T-cell (primary cell): Measurements from ENCODE around the gene PIK3CA. TPM values are rescaled to one million over a fixed set of nuclear protein-coding genes. Genes with fewer than 3 reads are reported as not detected.

Experiments
- ATAC-seq, 4 experiments: fragments of 200-7000 bp in 3 of 4; fragments of 150-1000 bp in 1 of 4; cut with Tn5 transposase; replicated peaks in 1 of 4; 1 replicate in 3 of 4; 2 replicates in 1 of 4; pipeline ENCODE4 v1.10.0; 2021; ENCODE audit warnings: moderate library complexity in 3 of 4, mild to moderate bottlenecking in 2 of 4, moderate number of reproducible peaks in 1 of 4
- CTCF ChIA-PET, 2 donors: fragments of 300-600 bp; sonication (Branson Sonifier 250); formaldehyde crosslinking; loops; one replicate each; lab custom pipeline; 2022; ENCODE audit warnings: antibody characterized with exemption in 2 of 2; lab: Charles Lee
- POLR2A ChIA-PET, 2 donors: fragments of 300-600 bp; sonication (Branson Sonifier 250); formaldehyde crosslinking; loops; one replicate each; lab custom pipeline; 2022; ENCODE audit warnings: antibody characterized with exemption in 2 of 2; lab: Charles Lee
- DNase-seq, 35 experiments: peaks; one replicate each; pipeline versions ENCODE4 v3.0.0 to v3.0.0-alpha.2; 2013 to 2023
- H3K27ac ChIP-seq: one replicate; pipeline ENCODE4 v1.5.1; 2013; ENCODE audit warnings: low read length
- H3K27me3 ChIP-seq, 2 experiments: replicated peaks in 1 of 2; 1 replicate in 1 of 2; 2 replicates in 1 of 2; pipeline versions ENCODE4 v1.6.1 to v1.7.0; 2013; ENCODE audit warnings: low read length in 1 of 2, mixed read lengths in 1 of 2; ENCODE audit not compliant: control insufficient read depth in 2 of 2, insufficient read depth in 2 of 2; ENCODE audit errors: extremely low read depth in 1 of 2
- H3K36me3 ChIP-seq, 2 donors: 1 replicate in 1 of 2; 2 replicates in 1 of 2; pipeline versions ENCODE4 v1.6.1 to v1.7.0; 2013; ENCODE audit warnings: low read length in 1 of 2; ENCODE audit not compliant: control insufficient read depth in 2 of 2, insufficient read depth in 1 of 2; ENCODE audit errors: extremely low read depth in 1 of 2
- H3K4me1 ChIP-seq, 2 experiments: 1 replicate in 1 of 2; 2 replicates in 1 of 2; pipeline versions ENCODE4 v1.6.1 to v1.7.0; 2013; ENCODE audit warnings: low read length in 2 of 2, mixed read lengths in 1 of 2; ENCODE audit not compliant: insufficient read depth in 2 of 2, control insufficient read depth in 1 of 2; ENCODE audit errors: extremely low read depth in 1 of 2
- H3K4me3 ChIP-seq, 2 donors: 1 replicate in 1 of 2; 2 replicates in 1 of 2; pipeline versions ENCODE4 v1.5.1 to v1.7.0; 2013; ENCODE audit warnings: mild to moderate bottlenecking in 2 of 2, low read length in 1 of 2, moderate library complexity in 1 of 2; ENCODE audit not compliant: control insufficient read depth in 1 of 2; ENCODE audit errors: extremely low read depth in 1 of 2
- H3K9me3 ChIP-seq: 2 replicates; pipeline ENCODE4 v1.7.0; 2013
- H3K27ac Mint-ChIP-seq, 2 donors: one replicate each; pipeline ENCODE4 v1.8.0; 2020 to 2021; ENCODE audit warnings: mild to moderate bottlenecking in 2 of 2, mixed read lengths in 2 of 2
- H3K27me3 Mint-ChIP-seq, 2 donors: one replicate each; pipeline ENCODE4 v1.8.0; 2021 to 2022; ENCODE audit warnings: mixed read lengths in 2 of 2
- H3K36me3 Mint-ChIP-seq: one replicate; pipeline ENCODE4 v1.8.0; 2021; ENCODE audit warnings: mixed read lengths
- H3K4me1 Mint-ChIP-seq, 3 donors: one replicate each; pipeline ENCODE4 v1.8.0; 2020 to 2022; ENCODE audit warnings: mixed read lengths in 3 of 3, mild to moderate bottlenecking in 1 of 3
- H3K4me3 Mint-ChIP-seq, 3 donors: one replicate each; pipeline ENCODE4 v1.8.0; 2020 to 2022; ENCODE audit warnings: mild to moderate bottlenecking in 3 of 3, mixed read lengths in 3 of 3, moderate library complexity in 3 of 3
- H3K9me3 Mint-ChIP-seq, 3 donors: one replicate each; pipeline ENCODE4 v1.8.0; 2020 to 2022; ENCODE audit warnings: mixed read lengths in 3 of 3
- WGBS: methylation state at CpG from one replicate; pipeline ENCODE4 v1.1.5; 2013; ENCODE audit warnings: missing lambda C conversion rate; ENCODE audit not compliant: insufficient coverage; 5-methylcytosine and 5-hydroxymethylcytosine counted together
- total RNA-seq, 35 experiments: library from RNA in 6 of 35; stranded (reverse) in 6 of 35; fragments of 120-200 nt in 1 of 35; gene quantifications; one replicate each; pipeline versions ENCODE4 v1.2.1 to v1.2.4 and lab custom pipeline; 2013 to 2026

Gene PIK3CA
- total RNA-seq: 10 to 100 TPM; 33.8 to 43.5 (median 34.8) TPM
- 48.3 TPM for total RNA-seq (2013)
- total RNA-seq (lab: John Stamatoyannopoulos, UW): 48.3 to 192 (median 138) reads per million in 29 experiments

- Histone ChIP-seq H3K27me3 (no peaks in the 10 kb centered on the region), H3K4me3 (peak within 1 kb of the TSS; percentile 81 to 98), H3K27ac (peak within 1 kb of the TSS; percentile 85), H3K9me3 (no peaks in the 10 kb centered on the region), H3K4me1 (peaks cover 6 to 30% of the 10 kb centered on the region in 2 experiments), H3K36me3 (no peaks in the 10 kb centered on the region)
- WGBS: under 1% methylated on average over 53 of the region's 67 CpGs
- ChIA-PET POLR2A (interaction anchor here (0.6 to 1.4 kb wide), 12 partner anchors 9 to 1547 kb away, joined by 3 to 10 read pairs (median 4); no protein-coding TSS in a partner anchor), CTCF (interaction anchor here (0.6 to 1.7 kb wide), 10 partner anchors 10 to 457 kb away, joined by 3 to 7 read pairs (median 4); partner anchors contain the start of genes NDUFB5 (in 1 of the 2) and ZNF639 (in 1 of the 2))
- peaks cover 40 to 42% (median 41%) of the 10 kb centered on the region in 3 donors for H3K4me1 Mint-ChIP-seq
- H3K36me3 Mint-ChIP-seq: no peaks in the 10 kb centered on the region
- peak within 1 kb of the TSS; percentile 96 to 99 for H3K27ac Mint-ChIP-seq
- DNase-seq: peak; percentile 79 to 98 (median 96)
- peak within 1 kb of the TSS in 2 of 3 donors; percentile 95 to 99 for H3K4me3 Mint-ChIP-seq
- no peaks in the 10 kb centered on the region for H3K9me3 Mint-ChIP-seq
- no peaks in the 10 kb centered on the region for H3K27me3 Mint-ChIP-seq
- ATAC-seq: peak; percentile 73 to 81 (median 76)
Observed at GRCh38 chr3:179147873-179148615, at the start of gene PIK3CA. TSS of gene PIK3CA (plus strand) at chr3:179148357. CDS start at chr3:179198826, 50,469 bp downstream.

- H3K4me1 ChIP-seq: no peaks in the 10 kb centered on the region
- H3K36me3 ChIP-seq: no peaks in the 10 kb centered on the region
- H3K27me3 ChIP-seq: peaks cover 0 to 3% of the 10 kb centered on the region in 2 experiments
- Mint-ChIP-seq H3K27me3 (no peaks in the 10 kb centered on the region), H3K9me3 (no peaks in the 10 kb centered on the region), H3K27ac (no peak overlapping the region), H3K4me3 (no peak overlapping the region), H3K4me1 (no peaks in the 10 kb centered on the region), H3K36me3 (no peaks in the 10 kb centered on the region)
- ChIA-PET POLR2A (interaction anchor here in 1 of 2 donors (0.5 kb wide), 1 partner anchor 75 kb away, joined by 9 read pairs; no protein-coding TSS in a partner anchor), CTCF (interaction anchor here (0.7 to 1.3 kb wide), 8 partner anchors 8 to 223 kb away, joined by 3 to 5 read pairs (median 4); no protein-coding TSS in a partner anchor)
- no peak for DNase-seq
- H3K4me3 ChIP-seq: no peak overlapping the region
- H3K9me3 ChIP-seq: no peaks in the 10 kb centered on the region
- WGBS: 79% methylated on average over 4 of the region's 7 CpGs
- no peak for ATAC-seq
- H3K27ac ChIP-seq: no peak overlapping the region
Observed at GRCh38 chr3:179098388-179099077, 49.6 kb upstream of the PIK3CA start.

DNA sequence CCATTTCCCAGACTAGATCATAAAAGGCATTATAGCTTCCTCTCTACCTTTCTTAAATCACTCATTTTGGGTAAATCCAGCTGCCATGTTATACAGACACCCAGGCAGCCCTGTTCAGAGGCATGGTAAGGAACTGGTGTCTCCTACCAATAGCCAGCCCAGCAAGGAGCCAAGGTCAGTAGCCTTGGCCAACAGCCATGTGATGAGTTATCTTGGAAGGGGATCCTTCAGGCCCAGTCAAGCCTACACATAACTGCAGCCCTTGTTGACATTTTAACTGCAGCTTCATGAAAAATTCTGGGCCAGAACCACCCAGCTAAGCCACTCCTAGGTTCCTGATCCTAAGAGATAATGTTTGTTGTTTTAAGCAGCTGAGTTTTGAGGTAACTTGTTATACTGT lies 47.5 kb upstream of the PIK3CA start:
- Mint-ChIP-seq H3K27me3 (no peaks in the 10 kb centered on the region), H3K27ac (no peak overlapping the region), H3K4me1 (peaks cover 0 to 1% (median 0%) of the 10 kb centered on the region in 3 donors), H3K4me3 (no peak overlapping the region), H3K9me3 (no peaks in the 10 kb centered on the region), H3K36me3 (no peaks in the 10 kb centered on the region)
- Histone ChIP-seq H3K36me3 (no peaks in the 10 kb centered on the region), H3K27me3 (peaks cover 0 to 3% of the 10 kb centered on the region in 2 experiments), H3K9me3 (no peaks in the 10 kb centered on the region), H3K4me1 (no peaks in the 10 kb centered on the region), H3K4me3 (no peak overlapping the region), H3K27ac (no peak overlapping the region)
- POLR2A ChIA-PET: interaction anchor here in 1 of 2 donors (0.6 kb wide), 1 partner anchor 211 kb away, joined by 5 read pairs; no protein-coding TSS in a partner anchor
- ATAC-seq: no peak
- CTCF ChIA-PET: interaction anchor here (0.6 to 1.1 kb wide), 6 partner anchors 84 to 1630 kb away, joined by 3 to 6 read pairs (median 4); no protein-coding TSS in a partner anchor
- no peak for DNase-seq

DNA sequence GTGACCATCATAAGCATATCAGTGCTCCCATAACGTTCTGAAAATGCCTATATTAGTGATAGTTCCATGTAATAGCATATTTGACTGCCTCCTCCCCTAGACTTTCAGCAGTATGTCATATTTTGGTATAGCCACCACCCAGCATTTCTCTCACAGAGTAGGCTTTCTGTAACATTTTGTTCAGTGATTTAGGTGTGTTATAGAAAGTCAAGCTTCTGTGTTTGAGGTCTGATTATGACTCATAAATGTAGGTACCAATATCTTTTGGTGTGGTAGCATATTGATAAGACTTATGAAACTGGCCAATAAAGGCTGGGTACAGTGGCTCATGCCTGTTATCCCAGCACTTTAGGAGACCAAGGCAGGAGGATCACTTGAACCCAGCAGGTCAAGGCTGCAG lies 42.3 kb upstream of the PIK3CA start:
- Histone ChIP-seq H3K27me3 (no peaks in the 10 kb centered on the region), H3K4me3 (no peak overlapping the region), H3K36me3 (no peaks in the 10 kb centered on the region), H3K27ac (no peak overlapping the region), H3K4me1 (no peaks in the 10 kb centered on the region), H3K9me3 (no peaks in the 10 kb centered on the region)
- ATAC-seq: no peak
- DNase-seq: no peak
- POLR2A ChIA-PET: no interaction called here
- CTCF ChIA-PET: interaction anchor here (0.7 to 1.3 kb wide), 8 partner anchors 19 to 210 kb away, joined by 3 to 13 read pairs (median 3); no protein-coding TSS in a partner anchor
- H3K4me1 Mint-ChIP-seq: peaks cover 0 to 1% (median 0%) of the 10 kb centered on the region in 3 donors
- no CpG with 5 or more reads among the region's 1 CpG for WGBS
- peaks cover 0 to 2% of the 10 kb centered on the region in 2 donors for H3K27me3 Mint-ChIP-seq
- H3K27ac Mint-ChIP-seq: no peak overlapping the region
- no peaks in the 10 kb centered on the region for H3K36me3 Mint-ChIP-seq
- H3K4me3 Mint-ChIP-seq: no peak overlapping the region
- H3K9me3 Mint-ChIP-seq: peaks cover 0 to 4% (median 0%) of the 10 kb centered on the region in 3 donors

DNA sequence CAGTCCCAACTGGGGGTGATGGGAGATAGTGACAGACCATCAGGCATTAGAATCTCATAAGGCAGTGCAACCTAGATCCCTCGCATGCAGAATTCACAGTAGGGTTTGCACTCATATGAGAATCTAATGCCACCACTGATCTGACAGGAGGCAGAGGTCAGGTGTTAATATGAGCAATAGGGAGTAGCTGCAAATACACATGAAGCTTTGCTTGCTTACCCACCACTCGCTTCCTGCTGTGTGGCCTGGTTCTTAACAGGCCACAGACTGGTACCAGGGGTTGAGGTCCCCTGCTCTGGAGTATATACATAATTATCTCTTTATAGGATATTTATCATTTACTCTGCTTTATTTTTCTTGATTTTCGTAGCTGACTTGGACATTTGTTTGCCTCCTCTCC lies 40.5 kb upstream of the PIK3CA start:
- H3K4me1 Mint-ChIP-seq: peaks cover 0 to 1% (median 0%) of the 10 kb centered on the region in 3 donors
- peaks cover 0 to 4% (median 0%) of the 10 kb centered on the region in 3 donors for H3K9me3 Mint-ChIP-seq
- Histone ChIP-seq H3K27ac (no peak overlapping the region), H3K9me3 (peaks cover 2% of the 10 kb centered on the region), H3K4me3 (no peak overlapping the region), H3K36me3 (no peaks in the 10 kb centered on the region), H3K4me1 (no peaks in the 10 kb centered on the region), H3K27me3 (no peaks in the 10 kb centered on the region)
- no peak for ATAC-seq
- CTCF ChIA-PET: interaction anchor here (0.6 to 1.0 kb wide), 4 partner anchors 35 to 210 kb away, joined by 3 to 4 read pairs (median 4); no protein-coding TSS in a partner anchor
- POLR2A ChIA-PET: no interaction called here
- H3K4me3 Mint-ChIP-seq: no peak overlapping the region
- H3K27me3 Mint-ChIP-seq: peaks cover 0 to 8% of the 10 kb centered on the region in 2 donors
- H3K27ac Mint-ChIP-seq: no peak overlapping the region
- WGBS: no CpG with 5 or more reads among the region's 3 CpGs
- H3K36me3 Mint-ChIP-seq: no peaks in the 10 kb centered on the region
- DNase-seq: no peak

DNA sequence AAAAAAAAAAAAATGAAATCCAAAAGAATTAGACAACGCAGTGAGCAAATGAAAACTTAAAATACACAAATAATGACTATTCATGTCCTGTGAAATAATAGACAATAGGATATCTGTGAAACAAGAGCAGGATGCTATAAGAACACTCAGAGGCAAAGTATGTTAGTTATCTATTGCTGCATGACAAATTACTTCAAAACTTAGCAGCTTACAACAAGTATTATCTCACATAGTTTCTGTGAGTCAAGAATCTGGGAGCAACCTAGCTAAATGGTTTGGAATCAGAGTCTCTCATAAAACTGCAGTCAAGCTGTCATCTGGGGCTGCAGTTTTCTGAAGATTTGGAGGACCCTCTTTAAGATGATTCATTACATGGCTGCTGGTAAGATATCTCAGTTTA lies 40.1 kb upstream of the PIK3CA start:
- WGBS: no CpG with 5 or more reads among the region's 1 CpG
- no peak for DNase-seq
- H3K4me1 ChIP-seq: no peaks in the 10 kb centered on the region
- POLR2A ChIA-PET: no interaction called here
- H3K27ac ChIP-seq: no peak overlapping the region
- no peaks in the 10 kb centered on the region for H3K27me3 ChIP-seq
- peaks cover 0 to 1% (median 0%) of the 10 kb centered on the region in 3 donors for H3K4me1 Mint-ChIP-seq
- H3K36me3 ChIP-seq: no peaks in the 10 kb centered on the region
- CTCF ChIA-PET: interaction anchor here (0.6 to 1.0 kb wide), 5 partner anchors 10 to 210 kb away, joined by 3 to 4 read pairs (median 3); no protein-coding TSS in a partner anchor
- no peak overlapping the region for H3K4me3 Mint-ChIP-seq
- H3K9me3 ChIP-seq: peaks cover 2% of the 10 kb centered on the region
- no peak overlapping the region for H3K27ac Mint-ChIP-seq
- H3K27me3 Mint-ChIP-seq: peaks cover 0 to 13% of the 10 kb centered on the region in 2 donors
- no peaks in the 10 kb centered on the region for H3K36me3 Mint-ChIP-seq
- H3K9me3 Mint-ChIP-seq: peaks cover 0 to 4% (median 0%) of the 10 kb centered on the region in 3 donors
- H3K4me3 ChIP-seq: no peak overlapping the region
- no peak for ATAC-seq
